ENCODE results near the gene TIMM23B. TPM values are rescaled to one million over a fixed set of nuclear protein-coding genes. Genes with fewer than 3 reads are reported as not detected.
"Not testable (repeated sequence)": the region's sequence is repeated elsewhere in the genome, so short reads cannot be mapped to it uniquely, and the experiment has no call there.

TIMM23B gene
- total RNA-seq: 17.1 TPM

GRCh38 chr10:49941447-49942338 is at the start of gene TIMM23B, which contains the start of gene PARG:
Gene TIMM23B, plus strand, starts transcription at chr10:49942053. Its CDS starts 142 bp downstream, at chr10:49942195.
Gene PARG, minus strand, starts transcription at chr10:49942027. Its CDS starts 302 bp downstream, at chr10:49941725.
- not testable (repeated sequence) for FAIRE-seq
- peak; percentile 19 to 23 for DNase-seq (ENCODE audit: low spot score in 2 of 2)

DNA sequence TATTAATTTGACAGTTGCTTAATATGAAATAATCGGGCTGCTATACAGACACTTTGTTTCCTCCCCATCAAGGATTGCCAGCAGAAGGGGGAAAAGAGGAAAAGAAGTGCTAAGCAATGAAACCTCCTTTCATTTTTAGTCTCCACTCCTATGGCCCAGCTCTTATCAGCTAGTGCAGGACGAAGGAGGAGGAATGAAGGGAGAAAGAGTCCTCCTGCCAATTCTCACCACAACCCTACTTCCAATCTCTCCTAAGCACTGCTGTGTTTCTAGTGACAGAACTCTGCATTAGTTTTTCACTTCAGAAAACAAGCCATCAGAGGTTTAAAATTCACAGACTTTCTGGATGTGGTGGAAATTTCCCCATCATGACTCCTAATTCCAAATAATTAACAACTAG is 41.9 kb upstream of the TIMM23B start:
- not testable (repeated sequence) for DNase-seq (ENCODE audit: low spot score in 2 of 2); FAIRE-seq

- FAIRE-seq; DNase-seq (ENCODE audit: low spot score in 2 of 2): not testable (repeated sequence)
Observed at GRCh38 chr10:49900406-49900805, 41.4 kb upstream of the TIMM23B start.

DNA sequence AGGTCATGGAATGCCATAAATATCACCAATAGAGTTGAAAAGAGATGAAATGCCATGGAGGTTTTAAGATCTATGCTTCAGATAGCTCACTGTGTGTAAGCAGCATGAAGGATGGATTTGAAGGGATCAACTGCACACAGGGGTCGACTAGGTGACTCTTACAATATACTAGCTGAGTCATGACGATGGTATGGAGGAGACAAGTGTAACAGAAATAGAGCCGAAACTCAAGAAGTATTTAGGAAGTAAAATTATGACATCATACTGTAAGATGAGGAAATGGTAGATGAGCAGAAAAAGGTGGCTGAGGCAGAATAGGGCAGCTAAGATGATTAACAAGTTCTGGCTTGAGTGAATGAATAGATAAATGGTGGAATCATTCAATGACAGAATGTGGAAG is 38.0 kb upstream of the TIMM23B start:
- DNase-seq (ENCODE audit: low spot score in 2 of 2); FAIRE-seq: not testable (repeated sequence)

GRCh38 chr10:49908290-49909080 is 33.4 kb upstream of the TIMM23B start:
- not testable (repeated sequence) for DNase-seq (ENCODE audit: low spot score in 2 of 2); FAIRE-seq

GRCh38 chr10:49910295-49910694 is 31.6 kb upstream of the TIMM23B start:
- FAIRE-seq: peak; percentile 24
- not testable (repeated sequence) for DNase-seq (ENCODE audit: low spot score in 2 of 2)

GRCh38 chr10:49916451-49916850 is 25.4 kb upstream of the TIMM23B start:
- DNase-seq (ENCODE audit: low spot score in 2 of 2); FAIRE-seq: not testable (repeated sequence)

DNA sequence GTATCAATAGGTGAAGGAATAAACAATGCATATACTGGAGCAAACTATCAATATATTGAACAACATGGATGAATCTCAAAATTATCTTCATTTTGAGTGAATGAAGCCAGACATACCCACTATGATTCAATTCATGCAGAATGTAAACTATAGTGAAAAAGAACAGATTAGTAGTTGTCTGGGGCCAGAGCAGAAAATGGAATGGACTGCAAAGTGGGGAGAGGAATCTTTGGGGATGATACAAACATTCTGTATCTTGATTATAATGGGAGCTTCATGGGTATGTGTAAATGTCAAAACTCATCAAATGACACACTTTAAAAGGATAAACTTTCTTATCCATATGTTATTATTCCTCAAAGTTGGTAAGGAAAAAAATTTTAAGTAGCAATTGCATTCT is 23.9 kb upstream of the TIMM23B start:
- FAIRE-seq; DNase-seq (ENCODE audit: low spot score in 2 of 2): not testable (repeated sequence)

DNA sequence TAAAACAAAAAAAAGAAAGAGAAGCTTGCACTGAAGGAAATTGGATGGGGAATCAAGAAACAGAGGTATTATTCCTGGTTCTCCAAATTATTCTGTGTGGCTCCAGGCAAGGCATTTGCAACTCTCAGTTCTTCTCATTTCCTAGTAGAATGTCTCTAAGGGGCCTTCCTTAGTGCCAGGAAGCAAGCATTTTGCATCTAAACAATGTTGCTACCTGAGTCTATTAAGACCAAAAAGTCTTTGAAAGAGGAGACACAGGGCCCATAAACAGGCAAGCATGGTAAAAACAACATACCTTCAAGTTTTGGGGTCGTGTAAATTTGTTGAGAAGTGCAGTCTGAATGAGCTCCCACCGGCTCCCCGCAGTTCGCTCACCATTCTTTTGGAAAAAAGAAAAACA is 19.8 kb upstream of the TIMM23B start:
- not testable (repeated sequence) for FAIRE-seq; DNase-seq (ENCODE audit: low spot score in 2 of 2)

GRCh38 chr10:49923572-49923971 is 18.3 kb upstream of the TIMM23B start:
- not testable (repeated sequence) for DNase-seq (ENCODE audit: low spot score in 2 of 2); FAIRE-seq

DNA sequence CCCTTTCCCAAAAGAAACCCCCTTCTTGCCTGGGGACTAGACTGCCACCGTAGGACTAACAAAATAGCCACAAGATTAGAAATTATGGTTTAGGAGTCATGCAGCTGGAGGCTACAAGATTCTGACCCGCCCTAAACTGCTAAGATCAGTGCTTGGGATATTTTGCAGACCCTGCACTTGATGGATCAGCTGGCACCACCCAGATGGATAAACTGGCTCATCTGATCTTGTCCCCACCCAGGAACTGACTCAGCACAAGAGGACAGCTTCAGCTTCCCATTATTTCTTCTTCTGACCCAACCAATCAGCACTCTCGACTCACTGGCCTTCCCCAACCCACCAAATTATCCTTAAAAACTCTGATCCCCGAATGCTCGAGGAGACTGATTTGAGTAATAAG is 10.6 kb upstream of the TIMM23B start:
- not testable (repeated sequence) for FAIRE-seq; DNase-seq (ENCODE audit: low spot score in 2 of 2)

- FAIRE-seq; DNase-seq (ENCODE audit: low spot score in 2 of 2): not testable (repeated sequence)
Observed at GRCh38 chr10:49931959-49932728, 9.7 kb upstream of the TIMM23B start.

DNA sequence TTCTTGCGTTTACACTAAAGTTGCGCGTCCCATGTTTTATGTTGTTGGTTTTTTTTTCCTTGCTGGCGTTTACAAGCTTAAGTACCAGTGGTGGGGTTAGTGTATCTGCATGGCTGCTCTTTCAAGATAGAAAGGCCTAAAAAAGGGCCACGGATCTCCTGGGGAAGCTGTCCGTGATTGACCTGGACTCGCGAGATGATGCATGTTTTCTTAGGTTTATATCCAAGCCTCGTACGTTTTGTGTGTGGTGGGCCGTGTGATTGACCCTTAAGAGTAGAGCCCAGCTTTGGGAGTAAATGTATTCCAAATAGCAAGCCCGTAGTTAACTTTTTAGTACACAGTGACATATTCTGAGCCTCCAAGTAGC is 469 bp downstream of the TIMM23B start:
- not testable (repeated sequence) for DNase-seq (ENCODE audit: low spot score in 2 of 2); FAIRE-seq

DNA sequence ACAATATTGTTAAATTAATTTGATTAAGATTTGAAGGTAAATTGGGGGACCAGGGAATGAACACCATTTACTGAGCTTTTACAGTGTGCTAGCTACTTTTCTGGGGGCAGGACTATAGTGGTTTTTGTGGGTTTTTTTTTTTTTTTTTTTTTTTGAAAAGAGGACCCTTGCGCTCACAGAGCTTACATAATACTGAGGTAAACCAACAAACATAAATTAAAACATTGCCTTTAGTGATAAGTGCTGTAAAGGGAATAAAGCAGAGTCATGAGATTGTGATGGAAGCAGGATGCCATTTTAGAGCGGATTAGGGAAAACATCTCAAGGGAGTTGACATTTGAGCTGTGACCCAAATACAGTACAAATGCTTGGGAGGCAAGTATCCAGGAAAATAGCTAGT is 1.8 kb downstream of the TIMM23B start:
- not testable (repeated sequence) for DNase-seq (ENCODE audit: low spot score in 2 of 2); FAIRE-seq

- FAIRE-seq; DNase-seq (ENCODE audit: low spot score in 2 of 2): not testable (repeated sequence)
Observed at GRCh38 chr10:49948142-49948541, 6.3 kb downstream of the TIMM23B start.

DNA sequence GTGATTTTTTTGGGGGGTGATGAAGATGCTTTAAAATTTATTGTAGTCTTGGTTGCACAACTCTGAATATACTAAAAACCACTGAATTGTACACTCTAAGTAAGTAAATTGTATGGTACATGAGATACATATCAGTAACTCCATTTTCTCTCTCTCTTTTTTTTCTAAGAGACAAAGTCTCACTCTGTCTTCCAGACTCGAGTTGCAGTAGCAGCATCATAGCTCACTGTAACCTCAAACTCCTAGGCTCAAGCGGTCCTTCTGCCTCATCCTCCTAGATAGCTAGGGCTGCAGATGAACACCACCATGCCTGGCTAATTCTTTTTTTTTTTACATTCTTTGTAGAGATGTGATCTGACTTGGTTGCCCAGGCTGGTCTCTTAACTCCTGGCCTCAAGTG is 6.9 kb downstream of the TIMM23B start:
- not testable (repeated sequence) for DNase-seq (ENCODE audit: low spot score in 2 of 2)

DNA sequence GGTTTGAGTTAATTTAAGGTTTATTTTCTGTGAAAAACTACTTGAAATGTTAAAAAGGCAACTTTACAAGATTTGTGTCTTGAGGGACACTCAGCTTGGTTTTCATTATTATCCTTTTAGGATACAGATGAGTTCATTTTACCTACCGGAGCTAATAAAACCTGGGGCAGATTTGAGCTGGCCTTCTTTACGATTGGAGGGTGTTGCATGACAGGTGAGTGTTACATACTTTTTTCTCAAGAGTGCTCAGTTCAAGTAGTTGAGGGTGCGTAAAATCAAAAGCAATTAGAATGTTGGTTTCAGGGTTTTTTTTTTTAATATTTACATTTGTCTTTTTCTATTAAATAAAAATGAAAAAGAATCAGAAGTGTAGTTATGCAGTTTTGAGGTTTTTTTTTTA is 10.2 kb downstream of the TIMM23B start:
- not testable (repeated sequence) for DNase-seq (ENCODE audit: low spot score in 2 of 2); FAIRE-seq

More for the DNA sequence above, 6.9 kb downstream of the TIMM23B start:
- not testable (repeated sequence) for FAIRE-seq

- DNase-seq (ENCODE audit: low spot score in 2 of 2); FAIRE-seq: not testable (repeated sequence)
Observed at GRCh38 chr10:49953122-49953521, 11.3 kb downstream of the TIMM23B start.

DNA sequence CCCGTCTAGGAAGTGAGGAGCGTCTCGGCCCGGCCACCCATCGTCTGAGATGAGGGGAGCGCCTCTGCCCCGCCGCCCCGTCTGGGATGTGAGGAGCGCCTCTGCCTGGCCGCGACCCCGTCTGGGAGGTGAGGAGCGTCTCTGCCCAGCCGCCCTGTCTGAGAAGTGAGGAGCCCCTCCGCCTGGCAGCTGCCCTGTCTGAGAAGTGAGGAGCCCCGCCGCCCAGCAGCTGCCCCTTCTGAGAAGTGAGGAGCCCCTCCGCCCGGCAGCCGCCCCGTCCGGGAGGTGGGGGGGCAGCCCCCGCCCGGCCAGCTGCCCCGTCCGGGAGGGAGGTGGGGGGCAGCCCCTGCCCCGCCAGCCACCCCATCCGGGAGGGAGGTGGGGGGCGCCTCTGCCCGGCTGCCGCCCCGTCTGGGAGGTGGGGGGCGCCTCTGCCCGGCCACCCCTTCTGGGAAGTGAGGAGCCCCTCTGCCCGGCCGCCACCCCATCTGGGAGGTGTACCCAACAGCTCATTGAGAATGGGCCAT is 28.5 kb downstream of the TIMM23B start:
- FAIRE-seq; DNase-seq (ENCODE audit: low spot score in 2 of 2): not testable (repeated sequence)

DNA sequence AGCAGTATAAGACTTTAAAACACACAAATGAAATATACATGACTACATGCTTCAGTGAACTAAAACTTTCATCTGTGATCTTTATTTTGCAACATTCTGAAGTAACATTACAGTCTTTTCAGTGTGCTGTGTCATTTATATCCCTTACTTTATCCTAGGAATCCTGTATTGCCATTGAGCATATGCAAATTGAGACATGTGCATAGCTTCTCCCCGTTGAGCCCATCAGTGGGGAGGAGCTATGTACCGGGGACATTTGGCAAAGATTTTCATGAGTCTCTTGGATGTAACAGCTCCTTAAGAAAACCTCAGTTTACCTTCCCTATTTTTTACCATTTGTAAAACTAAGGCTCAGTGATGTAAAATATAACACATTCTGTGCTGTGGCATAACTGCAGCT is 29.6 kb downstream of the TIMM23B start:
- not testable (repeated sequence) for DNase-seq (ENCODE audit: low spot score in 2 of 2); FAIRE-seq

Measured in frontal cortex (tissue), 4 donors.